Muscle layer of colon (tissue), 2 donors: ENCODE measurements around the gene SPHK2.

Source experiments
- H3K27ac ChIP-seq: one replicate; pipeline ENCODE4 v1.7.0; 2013; ENCODE audit warnings: low read depth, mild to moderate bottlenecking, low read length, moderate library complexity
- H3K27me3 ChIP-seq, 2 donors: one replicate each; pipeline ENCODE4 v1.7.0; 2013; ENCODE audit warnings: low read length in 2 of 2, mild to moderate bottlenecking in 2 of 2; ENCODE audit not compliant: insufficient read depth in 2 of 2, control insufficient read depth in 1 of 2
- H3K36me3 ChIP-seq: one replicate; pipeline ENCODE4 v1.7.0; 2013; ENCODE audit warnings: mild to moderate bottlenecking, low read length; ENCODE audit not compliant: insufficient read depth
- H3K4me1 ChIP-seq: one replicate; pipeline ENCODE4 v1.7.0; 2013; ENCODE audit warnings: mild to moderate bottlenecking, low read length; ENCODE audit not compliant: insufficient read depth
- H3K4me3 ChIP-seq, 2 donors: one replicate each; pipeline ENCODE4 v1.7.0; 2013; ENCODE audit warnings: low read length in 2 of 2, low read depth in 1 of 2, mild to moderate bottlenecking in 1 of 2, moderate library complexity in 1 of 2
- H3K9ac ChIP-seq: one replicate; pipeline ENCODE4 v1.7.0; 2013; ENCODE audit warnings: low read length
- H3K9me3 ChIP-seq: one replicate; pipeline ENCODE4 v1.7.0; 2013; ENCODE audit warnings: mild to moderate bottlenecking, low read length
- donor health status: abdominal sarcoma.
- donor health status: Adenocarcinoma of cecum.

SPHK2 gene

GRCh38 chr19:48591021-48591420 lies 28.3 kb upstream of the SPHK2 start:
- Histone ChIP-seq H3K27me3 (no peaks in the 10 kb centered on the region), H3K9me3 (no peaks in the 10 kb centered on the region), H3K4me3 (no peak overlapping the region), H3K9ac (no peak overlapping the region), H3K27ac (no peak overlapping the region), H3K4me1 (peaks cover 4% of the 10 kb centered on the region), H3K36me3 (no peaks in the 10 kb centered on the region)

- Histone ChIP-seq H3K9me3 (no peaks in the 10 kb centered on the region), H3K4me1 (no peaks in the 10 kb centered on the region), H3K36me3 (no peaks in the 10 kb centered on the region), H3K4me3 (no peak overlapping the region), H3K27me3 (no peaks in the 10 kb centered on the region), H3K27ac (no peak overlapping the region), H3K9ac (no peak overlapping the region)
Observed at GRCh38 chr19:48595171-48595570, 24.1 kb upstream of the SPHK2 start.

- Histone ChIP-seq H3K27ac (no peak overlapping the region), H3K4me1 (no peaks in the 10 kb centered on the region), H3K9ac (no peak overlapping the region), H3K36me3 (no peaks in the 10 kb centered on the region), H3K27me3 (no peaks in the 10 kb centered on the region), H3K4me3 (no peak overlapping the region), H3K9me3 (no peaks in the 10 kb centered on the region)
Observed at GRCh38 chr19:48595833-48596232, 23.5 kb upstream of the SPHK2 start.

GRCh38 chr19:48596237-48596636 lies 23.1 kb upstream of the SPHK2 start:
- H3K9me3 ChIP-seq: no peaks in the 10 kb centered on the region
- no peak overlapping the region for H3K4me3 ChIP-seq
- no peaks in the 10 kb centered on the region for H3K27me3 ChIP-seq
- H3K27ac ChIP-seq: no peak overlapping the region
- no peak overlapping the region for H3K9ac ChIP-seq
- H3K36me3 ChIP-seq: no peaks in the 10 kb centered on the region
- no peaks in the 10 kb centered on the region for H3K4me1 ChIP-seq

GRCh38 chr19:48596679-48597465 lies 22.4 kb upstream of the SPHK2 start:
- H3K27me3 ChIP-seq: no peaks in the 10 kb centered on the region
- no peaks in the 10 kb centered on the region for H3K4me1 ChIP-seq
- H3K4me3 ChIP-seq: no peak overlapping the region
- no peaks in the 10 kb centered on the region for H3K9me3 ChIP-seq
- H3K9ac ChIP-seq: no peak overlapping the region
- H3K36me3 ChIP-seq: no peaks in the 10 kb centered on the region
- no peak overlapping the region for H3K27ac ChIP-seq

GRCh38 chr19:48598996-48599700 lies 20.2 kb upstream of the SPHK2 start:
- Histone ChIP-seq H3K9ac (no peak overlapping the region), H3K27me3 (no peaks in the 10 kb centered on the region), H3K9me3 (no peaks in the 10 kb centered on the region), H3K4me3 (no peak overlapping the region), H3K36me3 (no peaks in the 10 kb centered on the region), H3K27ac (no peak overlapping the region), H3K4me1 (no peaks in the 10 kb centered on the region)

GRCh38 chr19:48600679-48601417 lies 18.5 kb upstream of the SPHK2 start:
- no peaks in the 10 kb centered on the region for H3K27me3 ChIP-seq
- no peaks in the 10 kb centered on the region for H3K4me1 ChIP-seq
- no peaks in the 10 kb centered on the region for H3K36me3 ChIP-seq
- no peak overlapping the region for H3K27ac ChIP-seq
- no peak overlapping the region for H3K9ac ChIP-seq
- no peak overlapping the region for H3K4me3 ChIP-seq
- no peaks in the 10 kb centered on the region for H3K9me3 ChIP-seq

- H3K36me3 ChIP-seq: no peaks in the 10 kb centered on the region
- H3K27ac ChIP-seq: no peak overlapping the region
- H3K27me3 ChIP-seq: no peaks in the 10 kb centered on the region
- H3K4me3 ChIP-seq: no peak overlapping the region
- no peaks in the 10 kb centered on the region for H3K9me3 ChIP-seq
- H3K4me1 ChIP-seq: no peaks in the 10 kb centered on the region
- H3K9ac ChIP-seq: no peak overlapping the region
Observed at GRCh38 chr19:48603001-48603400, 16.3 kb upstream of the SPHK2 start.

GRCh38 chr19:48603449-48603848 lies 15.9 kb upstream of the SPHK2 start:
- H3K4me1 ChIP-seq: no peaks in the 10 kb centered on the region
- H3K36me3 ChIP-seq: no peaks in the 10 kb centered on the region
- no peaks in the 10 kb centered on the region for H3K27me3 ChIP-seq
- no peak overlapping the region for H3K27ac ChIP-seq
- H3K9me3 ChIP-seq: no peaks in the 10 kb centered on the region
- no peak overlapping the region for H3K4me3 ChIP-seq
- H3K9ac ChIP-seq: no peak overlapping the region

- no peak overlapping the region for H3K4me3 ChIP-seq
- no peak overlapping the region for H3K9ac ChIP-seq
- H3K4me1 ChIP-seq: no peaks in the 10 kb centered on the region
- H3K27me3 ChIP-seq: no peaks in the 10 kb centered on the region
- no peaks in the 10 kb centered on the region for H3K36me3 ChIP-seq
- no peak overlapping the region for H3K27ac ChIP-seq
- H3K9me3 ChIP-seq: no peaks in the 10 kb centered on the region
Observed at GRCh38 chr19:48603850-48604249, 15.5 kb upstream of the SPHK2 start.

GRCh38 chr19:48606463-48607358 lies 12.6 kb upstream of the SPHK2 start, which contains the start of gene SPACA4:
TSS of gene SPACA4 (plus strand) at chr19:48606742. CDS start at chr19:48606979, 237 bp downstream.
- H3K4me1 ChIP-seq: no peaks in the 10 kb centered on the region
- H3K9ac ChIP-seq: no peak within 1 kb of the TSS
- no peaks in the 10 kb centered on the region for H3K36me3 ChIP-seq
- no peak within 1 kb of the TSS for H3K4me3 ChIP-seq
- H3K27ac ChIP-seq: no peak within 1 kb of the TSS
- no peaks in the 10 kb centered on the region for H3K9me3 ChIP-seq
- H3K27me3 ChIP-seq: no peaks in the 10 kb centered on the region
